ENCODE results near the gene CHMP1A. TPM values are rescaled to one million over a fixed set of nuclear protein-coding genes. Genes with fewer than 3 reads are reported as not detected.
"Not testable (repeated sequence)": the region's sequence is repeated elsewhere in the genome, so short reads cannot be mapped to it uniquely, and the experiment has no call there.

Gene CHMP1A
- polyA plus RNA-seq, 2 donors: 58.8 to 71.9 TPM

- H3K36me3 ChIP-seq (ENCODE audit: control insufficient read depth in 2 of 2, insufficient read depth in 2 of 2, low read length in 1 of 2): peaks cover 0 to 14% of the 10 kb centered on the region in 2 donors
- H3K27me3 ChIP-seq (ENCODE audit: control insufficient read depth in 1 of 2, insufficient read depth in 2 of 2, low read length in 2 of 2): no peaks in the 10 kb centered on the region
- no peaks in the 10 kb centered on the region for H3K9me3 ChIP-seq (ENCODE audit: control insufficient read depth in 2 of 2, insufficient read depth in 1 of 2, low read depth in 1 of 2, low read length in 1 of 2)
- no peak overlapping the region for H3K27ac ChIP-seq (ENCODE audit: low read depth in 2 of 2, low read length in 1 of 2)
- H3K4me1 ChIP-seq (ENCODE audit: control insufficient read depth in 2 of 2, insufficient read depth in 2 of 2, low read length in 1 of 2): peaks cover 0 to 9% of the 10 kb centered on the region in 2 donors
- WGBS, 2 donors: 89 to 100% methylated on average over 1 of the region's 1 CpG
- no peak overlapping the region for H3K4me3 ChIP-seq (ENCODE audit: low read depth in 1 of 2, low read length in 2 of 2)
These were observed 28.4 kb upstream of the CHMP1A start for GRCh38 chr16:89685916-89686315.

DNA sequence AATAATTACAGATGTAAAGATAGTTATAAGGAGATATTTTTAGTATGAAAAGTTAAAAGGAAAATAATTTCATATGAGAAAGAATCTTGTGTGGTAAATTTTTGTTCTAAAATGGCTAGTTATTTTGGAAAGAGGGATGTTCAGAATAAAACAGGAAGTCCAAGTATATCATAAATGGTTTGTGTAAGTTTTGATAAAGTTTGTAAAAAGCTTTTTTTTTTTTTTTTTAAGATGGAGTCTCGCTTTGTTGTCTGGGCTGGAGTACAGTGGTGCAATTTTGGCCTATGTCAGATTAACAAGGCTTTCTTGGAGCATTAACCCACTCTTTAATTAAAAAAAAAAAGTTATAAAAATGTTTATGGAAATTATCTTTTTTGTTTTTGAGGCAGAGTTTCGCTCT lies 20.8 kb upstream of the CHMP1A start:
- H3K4me1 ChIP-seq (ENCODE audit: control insufficient read depth in 2 of 2, insufficient read depth in 2 of 2, low read length in 1 of 2): no peaks in the 10 kb centered on the region
- no peaks in the 10 kb centered on the region for H3K36me3 ChIP-seq (ENCODE audit: control insufficient read depth in 2 of 2, insufficient read depth in 2 of 2, low read length in 1 of 2)
- H3K9me3 ChIP-seq (ENCODE audit: control insufficient read depth in 2 of 2, insufficient read depth in 1 of 2, low read depth in 1 of 2, low read length in 1 of 2): no peaks in the 10 kb centered on the region
- no peaks in the 10 kb centered on the region for H3K27me3 ChIP-seq (ENCODE audit: control insufficient read depth in 1 of 2, insufficient read depth in 2 of 2, low read length in 2 of 2)
- 100% methylated on average over 2 of the region's 2 CpGs for WGBS, 2 donors
- no peak overlapping the region for H3K4me3 ChIP-seq (ENCODE audit: low read depth in 1 of 2, low read length in 2 of 2)
- H3K27ac ChIP-seq (ENCODE audit: low read depth in 2 of 2, low read length in 1 of 2): no peak overlapping the region

GRCh38 chr16:89672177-89672941 lies 14.9 kb upstream of the CHMP1A start:
- no peak overlapping the region for H3K4me3 ChIP-seq (ENCODE audit: low read depth in 1 of 2, low read length in 2 of 2)
- H3K27ac ChIP-seq (ENCODE audit: low read depth in 2 of 2, low read length in 1 of 2): no peak overlapping the region
- whole genome bisulfite sequencing, 2 donors: 85 to 86% methylated on average over 16 of the region's 16 CpGs
- H3K27me3 ChIP-seq (ENCODE audit: control insufficient read depth in 1 of 2, insufficient read depth in 2 of 2, low read length in 2 of 2): no peaks in the 10 kb centered on the region
- H3K36me3 ChIP-seq (ENCODE audit: control insufficient read depth in 2 of 2, insufficient read depth in 2 of 2, low read length in 1 of 2): no peaks in the 10 kb centered on the region
- no peaks in the 10 kb centered on the region for H3K4me1 ChIP-seq (ENCODE audit: control insufficient read depth in 2 of 2, insufficient read depth in 2 of 2, low read length in 1 of 2)
- H3K9me3 ChIP-seq (ENCODE audit: control insufficient read depth in 2 of 2, insufficient read depth in 1 of 2, low read depth in 1 of 2, low read length in 1 of 2): no peaks in the 10 kb centered on the region

GRCh38 chr16:89671565-89671964 lies 14.1 kb upstream of the CHMP1A start:
- not testable (repeated sequence) for H3K36me3 ChIP-seq (ENCODE audit: control insufficient read depth in 2 of 2, insufficient read depth in 2 of 2, low read length in 1 of 2); H3K9me3 ChIP-seq (ENCODE audit: control insufficient read depth in 2 of 2, insufficient read depth in 1 of 2, low read depth in 1 of 2, low read length in 1 of 2); H3K27me3 ChIP-seq (ENCODE audit: control insufficient read depth in 1 of 2, insufficient read depth in 2 of 2, low read length in 2 of 2); H3K4me1 ChIP-seq (ENCODE audit: control insufficient read depth in 2 of 2, insufficient read depth in 2 of 2, low read length in 1 of 2); H3K27ac ChIP-seq (ENCODE audit: low read depth in 2 of 2, low read length in 1 of 2); H3K4me3 ChIP-seq (ENCODE audit: low read depth in 1 of 2, low read length in 2 of 2)
- WGBS, 2 donors: 85 to 87% methylated on average over 4 of the region's 4 CpGs

DNA sequence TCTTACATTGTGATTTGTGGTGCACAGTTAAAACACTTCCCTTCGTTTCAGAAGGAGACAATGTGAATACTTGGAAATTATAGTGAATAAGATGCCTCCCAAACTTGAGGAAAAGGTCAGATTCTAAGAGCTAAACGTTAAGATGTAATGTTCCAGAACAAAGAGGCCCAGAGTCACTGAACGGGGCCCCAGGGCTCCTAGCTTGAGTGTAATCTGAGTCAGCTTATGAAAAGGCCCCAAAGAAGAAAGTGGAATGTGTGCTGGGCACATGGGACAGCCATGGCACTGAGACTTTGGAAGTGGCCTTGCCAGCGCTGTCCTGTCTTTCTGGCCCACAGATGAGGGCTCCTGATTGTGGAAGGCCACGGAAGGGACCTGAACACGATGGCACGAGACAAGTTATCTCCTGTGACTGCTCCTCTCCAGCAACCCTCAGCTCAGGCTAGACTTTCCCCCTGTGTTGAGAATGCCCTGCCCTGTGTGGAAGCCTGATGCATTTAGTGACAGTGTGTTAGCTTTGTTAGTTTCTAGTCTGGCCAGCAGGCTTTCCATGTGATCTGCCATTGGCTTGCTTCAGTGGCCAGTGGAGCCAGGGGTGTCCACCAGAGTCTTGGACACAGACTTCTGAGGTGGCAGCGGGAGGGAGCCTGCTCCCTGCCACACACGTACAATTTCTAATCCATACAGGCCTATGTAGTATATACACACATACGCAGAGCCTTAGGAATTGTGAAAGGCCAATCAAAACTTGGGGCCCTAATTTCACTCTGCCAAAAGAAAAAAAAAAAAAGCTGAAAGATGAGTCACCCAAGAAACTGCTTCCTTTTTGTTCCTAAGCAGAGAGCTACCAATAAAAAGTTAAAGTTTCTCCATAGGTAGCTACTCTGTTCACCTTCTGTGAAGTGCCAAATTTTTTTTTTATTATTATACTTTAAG lies 13.3 kb upstream of the CHMP1A start:
- Histone ChIP-seq H3K9me3 (ENCODE audit: control insufficient read depth in 2 of 2, insufficient read depth in 1 of 2, low read depth in 1 of 2, low read length in 1 of 2) (no peaks in the 10 kb centered on the region), H3K4me1 (ENCODE audit: control insufficient read depth in 2 of 2, insufficient read depth in 2 of 2, low read length in 1 of 2) (no peaks in the 10 kb centered on the region), H3K27ac (ENCODE audit: low read depth in 2 of 2, low read length in 1 of 2) (peak overlapping the region in 1 of 2 donors; percentile 51), H3K4me3 (ENCODE audit: low read depth in 1 of 2, low read length in 2 of 2) (no peak overlapping the region), H3K27me3 (ENCODE audit: control insufficient read depth in 1 of 2, insufficient read depth in 2 of 2, low read length in 2 of 2) (no peaks in the 10 kb centered on the region), H3K36me3 (ENCODE audit: control insufficient read depth in 2 of 2, insufficient read depth in 2 of 2, low read length in 1 of 2) (no peaks in the 10 kb centered on the region)
- WGBS, 2 donors: 75 to 78% methylated on average over 10 of the region's 10 CpGs

DNA sequence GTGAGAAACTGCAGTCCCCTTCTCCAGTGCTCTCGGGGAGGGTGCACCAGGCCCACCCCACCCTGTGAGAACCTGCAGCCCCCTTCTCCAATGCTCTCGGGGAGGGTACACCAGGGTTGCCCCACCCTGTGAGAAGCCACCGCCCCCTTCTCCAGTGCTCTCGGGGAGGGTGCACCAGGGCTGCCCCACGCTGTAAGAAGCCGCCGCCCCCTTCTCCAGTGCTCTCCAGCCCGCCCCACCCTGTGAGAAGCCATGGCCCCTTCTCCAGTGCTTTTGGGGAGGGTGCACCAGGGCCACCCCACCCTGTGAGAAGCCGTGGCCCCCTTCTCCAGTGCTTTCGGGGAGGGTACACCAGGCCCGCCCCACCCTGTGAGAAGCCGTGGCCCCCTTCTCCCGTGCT lies 12.2 kb upstream of the CHMP1A start:
- Histone ChIP-seq H3K4me1 (ENCODE audit: control insufficient read depth in 2 of 2, insufficient read depth in 2 of 2, low read length in 1 of 2) (no peaks in the 10 kb centered on the region), H3K27me3 (ENCODE audit: control insufficient read depth in 1 of 2, insufficient read depth in 2 of 2, low read length in 2 of 2) (no peaks in the 10 kb centered on the region), H3K36me3 (ENCODE audit: control insufficient read depth in 2 of 2, insufficient read depth in 2 of 2, low read length in 1 of 2) (no peaks in the 10 kb centered on the region), H3K4me3 (ENCODE audit: low read depth in 1 of 2, low read length in 2 of 2) (no peak overlapping the region), H3K9me3 (ENCODE audit: control insufficient read depth in 2 of 2, insufficient read depth in 1 of 2, low read depth in 1 of 2, low read length in 1 of 2) (no peaks in the 10 kb centered on the region), H3K27ac (ENCODE audit: low read depth in 2 of 2, low read length in 1 of 2) (no peak overlapping the region)
- 89 to 93% methylated on average over 11 to 13 of the region's 13 CpGs for WGBS, 2 donors

- peak overlapping the region in 1 of 2 donors; percentile 37 for H3K4me3 ChIP-seq (ENCODE audit: low read depth in 1 of 2, low read length in 2 of 2)
- no peaks in the 10 kb centered on the region for H3K27me3 ChIP-seq (ENCODE audit: control insufficient read depth in 1 of 2, insufficient read depth in 2 of 2, low read length in 2 of 2)
- 53% methylated on average over 5 of the region's 5 CpGs for WGBS, 2 donors
- no peak overlapping the region for H3K27ac ChIP-seq (ENCODE audit: low read depth in 2 of 2, low read length in 1 of 2)
- no peaks in the 10 kb centered on the region for H3K9me3 ChIP-seq (ENCODE audit: control insufficient read depth in 2 of 2, insufficient read depth in 1 of 2, low read depth in 1 of 2, low read length in 1 of 2)
- no peaks in the 10 kb centered on the region for H3K36me3 ChIP-seq (ENCODE audit: control insufficient read depth in 2 of 2, insufficient read depth in 2 of 2, low read length in 1 of 2)
- no peaks in the 10 kb centered on the region for H3K4me1 ChIP-seq (ENCODE audit: control insufficient read depth in 2 of 2, insufficient read depth in 2 of 2, low read length in 1 of 2)
These were observed 11.3 kb upstream of the CHMP1A start for GRCh38 chr16:89668790-89669158.

DNA sequence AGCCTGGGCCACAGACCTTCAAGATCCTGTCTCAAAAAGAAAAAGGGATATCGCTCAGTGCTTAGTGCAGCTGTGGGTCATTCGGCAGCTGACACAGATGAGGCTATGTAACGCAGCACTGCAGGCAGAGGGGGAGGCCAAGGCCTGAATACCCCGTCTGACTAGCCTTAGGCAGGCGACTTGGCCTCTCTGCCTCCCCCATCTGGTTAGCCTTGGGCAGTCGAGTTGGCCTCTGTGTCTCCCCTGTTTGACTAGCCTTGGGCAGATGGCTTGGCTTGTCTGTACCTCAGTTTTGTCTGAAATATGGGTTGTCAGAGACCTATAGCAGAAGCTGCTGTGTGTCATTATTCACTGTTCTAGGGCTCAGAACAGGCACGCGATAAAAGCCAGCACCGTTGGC lies 10.1 kb upstream of the CHMP1A start:
- Histone ChIP-seq H3K4me3 (ENCODE audit: low read depth in 1 of 2, low read length in 2 of 2) (no peak overlapping the region), H3K36me3 (ENCODE audit: control insufficient read depth in 2 of 2, insufficient read depth in 2 of 2, low read length in 1 of 2) (no peaks in the 10 kb centered on the region), H3K9me3 (ENCODE audit: control insufficient read depth in 2 of 2, insufficient read depth in 1 of 2, low read depth in 1 of 2, low read length in 1 of 2) (no peaks in the 10 kb centered on the region), H3K27me3 (ENCODE audit: control insufficient read depth in 1 of 2, insufficient read depth in 2 of 2, low read length in 2 of 2) (no peaks in the 10 kb centered on the region), H3K4me1 (ENCODE audit: control insufficient read depth in 2 of 2, insufficient read depth in 2 of 2, low read length in 1 of 2) (no peaks in the 10 kb centered on the region), H3K27ac (ENCODE audit: low read depth in 2 of 2, low read length in 1 of 2) (no peak overlapping the region)
- 77 to 85% methylated on average over 9 of the region's 9 CpGs for WGBS, 2 donors

GRCh38 chr16:89667000-89667399 lies 9.5 kb upstream of the CHMP1A start:
- not testable (repeated sequence) for H3K36me3 ChIP-seq (ENCODE audit: control insufficient read depth in 2 of 2, insufficient read depth in 2 of 2, low read length in 1 of 2); H3K27ac ChIP-seq (ENCODE audit: low read depth in 2 of 2, low read length in 1 of 2)
- 45 to 46% methylated on average over 6 to 7 of the region's 7 CpGs for WGBS, 2 donors

More at GRCh38 chr16:89667000-89667399, 9.5 kb upstream of the CHMP1A start:
- not testable (repeated sequence) for H3K4me3 ChIP-seq (ENCODE audit: low read depth in 1 of 2, low read length in 2 of 2); H3K4me1 ChIP-seq (ENCODE audit: control insufficient read depth in 2 of 2, insufficient read depth in 2 of 2, low read length in 1 of 2); H3K9me3 ChIP-seq (ENCODE audit: control insufficient read depth in 2 of 2, insufficient read depth in 1 of 2, low read depth in 1 of 2, low read length in 1 of 2); H3K27me3 ChIP-seq (ENCODE audit: control insufficient read depth in 1 of 2, insufficient read depth in 2 of 2, low read length in 2 of 2)
